ENCODE data around the gene PLK3.

The PLK3 gene

DNA sequence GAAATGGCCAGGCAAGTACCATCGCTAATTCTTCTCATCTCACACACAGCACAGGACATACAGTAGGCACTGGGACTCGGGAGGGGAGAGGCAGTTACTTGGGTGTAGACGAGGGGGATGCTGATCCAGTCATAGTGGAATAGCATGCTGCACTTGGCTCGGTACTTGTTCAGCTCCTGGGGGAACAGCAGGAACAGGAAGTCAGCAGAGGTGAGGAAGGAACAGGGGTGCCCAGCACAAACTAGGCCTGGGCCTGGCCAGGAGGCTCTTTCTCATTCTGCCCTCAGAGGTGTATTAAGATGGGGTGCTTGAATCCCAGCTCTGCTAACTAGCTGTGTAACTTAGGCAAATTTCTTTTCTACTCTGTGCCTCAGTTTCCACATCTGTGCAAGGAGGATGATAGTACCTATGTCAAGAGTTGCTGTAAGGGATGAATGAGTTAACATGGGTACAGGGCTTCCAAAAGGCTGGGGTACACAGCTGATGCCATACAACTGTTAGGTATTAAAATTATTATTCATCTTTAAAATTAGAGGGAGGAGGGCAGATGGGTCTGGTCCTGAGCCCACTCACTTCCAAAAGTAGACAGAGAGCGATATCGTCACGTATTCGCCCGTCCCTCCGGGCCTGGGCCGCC, 14.6 kb upstream of the PLK3 start:
- peak overlapping the region; percentile 54 to 70 for H3K4me3 ChIP-seq
- intact Hi-C loops (cut with DNase I; ENCODE audit: low total_unique reads) = loop anchor here (5.0 to 10.0 kb wide), 2 partner anchors 227 to 519 kb away; partner anchors contain the start of genes HECTD3 and UROD
- no peak for TF ChIP-seq CTCF (IDR thresholded peaks at IDR 0.05)
- no peaks in the 10 kb centered on the region for H3K27me3 ChIP-seq
- no peak for DNase-seq
- peak overlapping the region; percentile 79 to 80 for H3K27ac ChIP-seq
- H3K9me3 ChIP-seq = no peaks in the 10 kb centered on the region
- peaks cover 0 to 34% (median 26%) of the 10 kb centered on the region in 4 donors for H3K4me1 ChIP-seq
- peaks cover 0 to 10% (median 9%) of the 10 kb centered on the region in 3 donors for H3K36me3 ChIP-seq

GRCh38 chr1:44786138-44786840, 13.9 kb upstream of the PLK3 start:
- peak in 1 of 2 donors; percentile 83 for DNase-seq
- Histone ChIP-seq H3K27ac (peak overlapping the region; percentile 79 to 80), H3K4me1 (peaks cover 0 to 34% (median 26%) of the 10 kb centered on the region in 4 donors), H3K36me3 (peaks cover 0 to 4% (median 2%) of the 10 kb centered on the region in 3 donors), H3K27me3 (no peaks in the 10 kb centered on the region), H3K4me3 (peak overlapping the region; percentile 54 to 70), H3K9me3 (no peaks in the 10 kb centered on the region)
- TF ChIP-seq CTCF (IDR thresholded peaks at IDR 0.05) = peak; percentile 98 to 99
- intact Hi-C loops (cut with DNase I; ENCODE audit: low total_unique reads) = loop anchor here (5.0 to 10.0 kb wide), 2 partner anchors 226 to 519 kb away; partner anchors contain the start of genes HECTD3 and UROD

GRCh38 chr1:44786841-44787426, 13.2 kb upstream of the PLK3 start:
- H3K27me3 ChIP-seq = no peaks in the 10 kb centered on the region
- no peak for DNase-seq
- TF ChIP-seq CTCF (IDR thresholded peaks at IDR 0.05) = no peak
- no peaks in the 10 kb centered on the region for H3K9me3 ChIP-seq
- H3K4me1 ChIP-seq = peaks cover 0 to 34% (median 26%) of the 10 kb centered on the region in 4 donors
- no peaks in the 10 kb centered on the region for H3K36me3 ChIP-seq
- H3K4me3 ChIP-seq = peak overlapping the region; percentile 54 to 70
- H3K27ac ChIP-seq = peak overlapping the region; percentile 79 to 80
- intact Hi-C loops (cut with DNase I; ENCODE audit: low total_unique reads) = loop anchor here (5.0 to 10.0 kb wide), 2 partner anchors 225 to 518 kb away; partner anchors contain the start of genes HECTD3 and UROD

GRCh38 chr1:44787506-44787905, 12.7 kb upstream of the PLK3 start:
- no peak for DNase-seq
- Histone ChIP-seq H3K27ac (no peak overlapping the region), H3K9me3 (no peaks in the 10 kb centered on the region), H3K27me3 (no peaks in the 10 kb centered on the region), H3K4me3 (no peak overlapping the region), H3K36me3 (no peaks in the 10 kb centered on the region), H3K4me1 (peaks cover 0 to 34% (median 26%) of the 10 kb centered on the region in 4 donors)
- TF ChIP-seq CTCF (IDR thresholded peaks at IDR 0.05) = no peak
- intact Hi-C loops (cut with DNase I; ENCODE audit: low total_unique reads) = loop anchor here (5.0 to 10.0 kb wide), 2 partner anchors 225 to 517 kb away; partner anchors contain the start of genes HECTD3 and UROD

- peak within 1 kb of the TSS in 1 of 2 donors; percentile 79 for H3K27ac ChIP-seq
- no peak for DNase-seq
- intact Hi-C loops (cut with DNase I; ENCODE audit: low total_unique reads) = loop anchor here (5.0 to 10.0 kb wide), 2 partner anchors 224 to 517 kb away; partner anchors contain the start of genes HECTD3 and UROD
- no peaks in the 10 kb centered on the region for H3K9me3 ChIP-seq
- H3K4me1 ChIP-seq = peaks cover 0 to 34% (median 26%) of the 10 kb centered on the region in 4 donors
- no peaks in the 10 kb centered on the region for H3K27me3 ChIP-seq
- H3K4me3 ChIP-seq = no peak within 1 kb of the TSS
- no peak for TF ChIP-seq CTCF (IDR thresholded peaks at IDR 0.05)
- H3K36me3 ChIP-seq = no peaks in the 10 kb centered on the region
These were observed 11.9 kb upstream of the PLK3 start, which contains the start of gene BEST4 for GRCh38 chr1:44788120-44788860. Gene BEST4 (minus strand): TSS chr1:44788170. CDS start chr1:44787705, 465 bp downstream.
